Smooth muscle cell (in vitro differentiated cells): ENCODE results near the gene ADRA2B. TPM values are rescaled to one million over a fixed set of nuclear protein-coding genes. Genes with fewer than 3 reads are reported as not detected.
"Not testable (repeated sequence)": the region's sequence is repeated elsewhere in the genome, so short reads cannot be mapped to it uniquely, and the experiment has no call there.

ENCODE experiments used
- DNase-seq: peaks from one replicate; lab custom pipeline; 2025; ENCODE audit not compliant: unreplicated experiment; lab: John Stamatoyannopoulos, UW
- H2AFZ ChIP-seq: fragments of 200-600 bp; sonication (generic); 2 replicates; pipeline ENCODE4 v1.6.0; 2016; ENCODE audit warnings: antibody characterized with exemption, low read depth, mild to moderate bottlenecking
- H3F3A ChIP-seq: fragments of 200-600 bp; sonication (generic); 2 replicates; pipeline ENCODE4 v1.6.0; 2017; ENCODE audit warnings: antibody characterized with exemption, low read depth
- H3K27ac ChIP-seq: fragments of 200-600 bp; sonication (generic); 2 replicates; pipeline ENCODE4 v1.5.1; 2016; ENCODE audit warnings: low read depth, mild to moderate bottlenecking
- H3K27me3 ChIP-seq: fragments of 200-600 bp; sonication (generic); 2 replicates; pipeline ENCODE4 v1.6.1; 2016; ENCODE audit warnings: low read depth, mild to moderate bottlenecking
- H3K36me3 ChIP-seq: fragments of 200-600 bp; sonication (generic); 2 replicates; pipeline ENCODE4 v1.5.1; 2016; ENCODE audit warnings: low read depth
- H3K4me1 ChIP-seq: fragments of 200-600 bp; sonication (generic); 2 replicates; pipeline ENCODE4 v1.5.1; 2016; ENCODE audit warnings: low read depth
- H3K4me2 ChIP-seq: fragments of 200-600 bp; sonication (generic); 2 replicates; pipeline ENCODE4 v1.6.0; 2016; ENCODE audit warnings: mild to moderate bottlenecking
- H3K4me3 ChIP-seq: fragments of 200-600 bp; sonication (generic); 2 replicates; pipeline ENCODE4 v1.5.1; 2016; ENCODE audit warnings: mild to moderate bottlenecking
- H3K79me2 ChIP-seq: fragments of 200-600 bp; sonication (generic); 2 replicates; pipeline ENCODE4 v1.6.0; 2016; ENCODE audit warnings: low read depth, mild to moderate bottlenecking
- H3K9ac ChIP-seq: fragments of 200-600 bp; sonication (generic); 2 replicates; pipeline ENCODE4 v1.6.0; 2016; ENCODE audit warnings: low read depth
- H3K9me3 ChIP-seq: fragments of 200-600 bp; sonication (generic); replicated peaks from 2 replicates; pipeline ENCODE4 v1.5.1; 2016; ENCODE audit warnings: low read depth
- H4K20me1 ChIP-seq: fragments of 200-600 bp; sonication (generic); 2 replicates; pipeline ENCODE4 v1.6.0; 2016; ENCODE audit warnings: low read depth
- WGBS: methylation state at CpG from one replicate; pipeline ENCODE4 v1.1.7; 2016; ENCODE audit warnings: low lambda C conversion rate; 5-methylcytosine and 5-hydroxymethylcytosine counted together
- polyA plus RNA-seq: library from polyadenylated mRNA; unstranded; fragments of >200 nt; fragmentation: Nextera tagmentation; extraction: Ambion mirVana; gene quantifications from 2 replicates; pipeline ENCODE4 v1.2.1, GENCODE V29; 2016
- total RNA-seq: library from RNA; depleted of rRNA; stranded (reverse); fragments of >200 nt; gene quantifications from 2 replicates; pipeline ENCODE4 v1.2.3, GENCODE V29; 2014
- TF ChIP-seq, protein P1 (sequence below): fragments of 200-600 bp; sonication (generic); IDR thresholded peaks from 2 replicates; pipeline ENCODE4 v1.5.1; 2017; ENCODE audit warnings: borderline replicate concordance, mild to moderate bottlenecking, antibody characterized with exemption; ENCODE audit not compliant: insufficient read depth, poor library complexity, severe bottlenecking

Gene ADRA2B
- total and polyA plus RNA-seq, 2 experiments from 2014 or later: 0.06 to 1.2 TPM

DNA sequence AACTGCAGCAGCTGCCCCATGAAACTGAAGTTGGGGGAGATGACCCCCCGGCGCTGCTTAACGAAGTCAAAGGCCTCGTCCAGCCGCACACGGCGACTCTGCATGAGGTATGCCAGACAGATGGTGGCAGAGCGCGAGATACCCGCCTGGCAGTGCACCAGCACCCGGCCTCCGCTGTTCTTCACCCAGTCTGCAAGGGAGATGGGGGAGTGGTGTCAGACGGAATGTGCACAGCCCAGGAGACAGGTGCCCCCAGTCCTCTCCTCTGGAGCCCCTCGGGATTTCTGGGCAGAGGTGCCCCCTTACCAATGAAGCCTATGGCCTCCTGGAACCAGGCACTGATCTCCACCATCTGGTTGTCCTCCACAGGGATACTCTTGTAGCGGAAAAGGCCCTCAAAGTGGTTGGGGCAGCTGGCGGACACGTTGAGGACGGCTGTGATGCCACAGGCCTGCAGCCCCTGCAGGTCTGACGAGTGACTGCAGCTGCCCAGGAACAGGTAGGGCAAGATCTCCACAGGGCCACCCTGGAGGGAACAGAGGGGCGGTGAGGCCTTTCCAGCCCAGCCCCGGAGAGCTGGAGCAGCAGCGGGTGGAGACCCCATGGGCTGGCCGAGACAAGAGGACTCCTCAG lies 27.6 kb upstream of the ADRA2B start:
- Histone ChIP-seq H3K4me2 (peak overlapping the region; percentile 88), H3K9ac (no peak overlapping the region), H2AFZ (no peak overlapping the region)

DNA sequence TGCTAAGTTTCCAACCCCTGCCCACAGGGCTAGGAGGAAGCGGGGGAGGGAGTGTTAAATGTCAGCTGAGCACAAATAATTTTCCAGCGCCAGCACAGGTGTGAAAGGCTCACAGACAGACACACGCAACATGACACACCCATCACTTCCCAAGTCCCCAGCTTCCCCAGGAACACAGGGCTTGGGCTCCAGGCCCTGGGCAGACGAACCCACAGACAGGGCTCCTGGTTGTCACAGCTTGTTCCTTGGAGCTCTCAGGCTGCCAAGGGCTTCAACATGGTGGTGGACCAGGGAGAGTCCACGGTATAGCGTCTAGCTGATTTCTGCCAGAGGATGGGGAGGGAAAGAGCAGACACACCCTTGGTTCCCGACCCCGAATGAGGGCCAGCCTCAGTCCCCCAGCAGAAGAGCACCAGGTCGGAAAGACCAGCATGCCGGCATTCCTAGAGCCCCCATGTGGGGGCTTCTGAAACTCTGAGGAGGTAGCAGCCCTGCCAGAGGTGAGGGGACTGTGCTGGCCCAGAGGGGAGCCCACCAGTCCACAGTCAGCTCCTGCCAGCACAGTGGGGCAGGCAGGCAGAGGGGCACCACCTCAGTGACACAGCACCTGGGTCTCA lies 27.0 kb upstream of the ADRA2B start:
- Histone ChIP-seq H3K27ac (no peak overlapping the region), H3K4me1 (peaks cover 4% of the 10 kb centered on the region), H3K4me3 (no peak overlapping the region), H3K9me3 (no peaks in the 10 kb centered on the region), H3K4me2 (peak overlapping the region; percentile 88), H3K36me3 (no peaks in the 10 kb centered on the region), H3K9ac (no peak overlapping the region), H2AFZ (no peak overlapping the region), H3K79me2 (no peaks in the 10 kb centered on the region), H3K27me3 (no peaks in the 10 kb centered on the region), H3F3A (no peaks in the 10 kb centered on the region), H4K20me1 (peaks cover 11% of the 10 kb centered on the region)
- no peak for DNase-seq
- WGBS: 89% methylated on average over 10 of the region's 10 CpGs
- TF ChIP-seq, protein P1, sequence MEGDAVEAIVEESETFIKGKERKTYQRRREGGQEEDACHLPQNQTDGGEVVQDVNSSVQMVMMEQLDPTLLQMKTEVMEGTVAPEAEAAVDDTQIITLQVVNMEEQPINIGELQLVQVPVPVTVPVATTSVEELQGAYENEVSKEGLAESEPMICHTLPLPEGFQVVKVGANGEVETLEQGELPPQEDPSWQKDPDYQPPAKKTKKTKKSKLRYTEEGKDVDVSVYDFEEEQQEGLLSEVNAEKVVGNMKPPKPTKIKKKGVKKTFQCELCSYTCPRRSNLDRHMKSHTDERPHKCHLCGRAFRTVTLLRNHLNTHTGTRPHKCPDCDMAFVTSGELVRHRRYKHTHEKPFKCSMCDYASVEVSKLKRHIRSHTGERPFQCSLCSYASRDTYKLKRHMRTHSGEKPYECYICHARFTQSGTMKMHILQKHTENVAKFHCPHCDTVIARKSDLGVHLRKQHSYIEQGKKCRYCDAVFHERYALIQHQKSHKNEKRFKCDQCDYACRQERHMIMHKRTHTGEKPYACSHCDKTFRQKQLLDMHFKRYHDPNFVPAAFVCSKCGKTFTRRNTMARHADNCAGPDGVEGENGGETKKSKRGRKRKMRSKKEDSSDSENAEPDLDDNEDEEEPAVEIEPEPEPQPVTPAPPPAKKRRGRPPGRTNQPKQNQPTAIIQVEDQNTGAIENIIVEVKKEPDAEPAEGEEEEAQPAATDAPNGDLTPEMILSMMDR: no peak

More for the DNA sequence above, 27.6 kb upstream of the ADRA2B start:
- Histone ChIP-seq H3K79me2 (no peaks in the 10 kb centered on the region), H3K4me3 (peak overlapping the region; percentile 54), H3K9me3 (no peaks in the 10 kb centered on the region), H3K27me3 (no peaks in the 10 kb centered on the region), H4K20me1 (peaks cover 11% of the 10 kb centered on the region), H3K4me1 (peaks cover 4% of the 10 kb centered on the region), H3K27ac (no peak overlapping the region), H3K36me3 (no peaks in the 10 kb centered on the region), H3F3A (no peaks in the 10 kb centered on the region)
- TF ChIP-seq, protein P1: no peak
- WGBS: 79% methylated on average over 23 of the region's 23 CpGs
- no peak for DNase-seq

DNA sequence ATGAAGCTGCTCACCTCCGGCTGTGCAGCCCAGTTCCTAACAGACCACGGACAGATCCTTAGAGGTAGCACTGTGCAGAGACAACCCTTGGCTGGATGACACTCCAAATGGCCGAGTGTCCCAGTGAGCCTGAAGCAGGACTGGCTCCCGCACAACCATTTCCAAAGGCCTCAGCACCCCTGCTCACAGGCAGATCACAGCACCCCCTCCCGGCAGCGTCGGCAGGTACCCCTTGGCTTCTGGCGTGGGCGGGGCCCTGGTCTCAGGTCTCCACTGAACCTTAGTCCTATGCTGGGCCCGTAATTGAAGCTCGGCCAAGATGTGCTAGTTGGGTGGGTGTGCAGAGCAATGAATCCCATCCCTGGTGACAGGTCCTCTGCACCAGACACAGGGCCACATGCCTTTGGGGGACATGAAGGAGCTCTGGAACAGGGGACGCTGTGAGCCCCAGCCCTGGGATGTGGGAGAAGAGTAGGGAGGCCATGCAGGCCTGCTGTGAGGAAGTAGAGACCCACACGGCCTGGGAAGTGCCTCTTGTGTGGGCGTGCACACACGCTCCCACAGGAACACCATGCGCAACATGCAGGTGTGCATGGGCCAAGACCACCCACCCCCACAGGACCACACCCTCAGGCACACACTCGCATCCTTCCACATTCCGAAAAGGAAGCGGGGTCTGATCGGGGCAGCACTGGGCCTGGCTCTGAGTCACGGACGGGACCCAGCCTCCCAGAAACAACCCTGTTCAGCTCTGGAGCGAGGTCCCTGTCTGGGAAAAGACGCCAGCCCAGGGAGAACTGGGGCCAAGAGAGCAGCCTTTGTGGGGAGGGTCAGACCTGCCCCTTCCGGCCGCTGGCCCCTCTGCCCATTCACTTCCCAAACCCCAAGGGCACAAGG lies 26.1 kb upstream of the ADRA2B start:
- no peak for DNase-seq

DNA sequence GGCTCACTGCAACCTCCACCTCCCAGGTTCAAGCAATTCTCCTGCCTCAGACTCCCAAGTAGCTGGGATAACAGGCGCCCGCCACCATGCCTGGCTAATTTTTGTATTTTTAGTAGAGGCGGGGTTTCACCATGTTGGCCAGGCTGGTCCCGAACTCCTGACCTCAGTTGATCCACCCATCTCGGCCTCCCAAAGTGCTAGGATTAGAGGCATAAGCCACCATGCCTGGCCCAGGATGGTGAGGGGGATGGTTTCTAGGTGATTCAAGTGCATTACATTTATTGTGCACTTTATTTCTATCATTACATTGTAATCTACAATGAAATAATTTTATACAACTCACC lies 25.2 kb upstream of the ADRA2B start:
- H4K20me1 ChIP-seq: peaks cover 11% of the 10 kb centered on the region
- H3K9me3 ChIP-seq, H3K4me1 ChIP-seq, H3F3A ChIP-seq, H3K9ac ChIP-seq, H3K4me3 ChIP-seq, H3K79me2 ChIP-seq, H3K27ac ChIP-seq, H3K27me3 ChIP-seq, DNase-seq, H3K36me3 ChIP-seq, H2AFZ ChIP-seq, H3K4me2 ChIP-seq: not testable (repeated sequence)
- 92% methylated on average over 5 of the region's 5 CpGs for WGBS

More for the DNA sequence above, 26.1 kb upstream of the ADRA2B start:
- Histone ChIP-seq H3K9ac (no peak overlapping the region), H3K4me2 (no peak overlapping the region), H3K4me1 (peaks cover 4% of the 10 kb centered on the region), H3K36me3 (no peaks in the 10 kb centered on the region), H3K27me3 (no peaks in the 10 kb centered on the region), H3K79me2 (no peaks in the 10 kb centered on the region), H3K4me3 (no peak overlapping the region), H2AFZ (no peak overlapping the region), H3K27ac (no peak overlapping the region), H4K20me1 (peaks cover 11% of the 10 kb centered on the region), H3K9me3 (no peaks in the 10 kb centered on the region), H3F3A (no peaks in the 10 kb centered on the region)
- TF ChIP-seq, protein P1: no peak
- WGBS: 90% methylated on average over 22 of the region's 26 CpGs
